Activated CD8-positive, alpha-beta T cell treated with anti-CD3 and anti-CD28 coated beads for 36 hours (primary cell): Measurements from ENCODE around the gene ZNF800. TPM values are rescaled to one million over a fixed set of nuclear protein-coding genes. Genes with fewer than 3 reads are reported as not detected.

Source experiments
- ATAC-seq: fragments of 200-7000 bp; cut with Tn5 transposase; one replicate; pipeline ENCODE4 v1.10.0; 2021; ENCODE audit warnings: mild to moderate bottlenecking, moderate library complexity
- CTCF ChIA-PET: fragments of 350-600 bp; sonication (Branson Sonifier 250); formaldehyde crosslinking; loops from one replicate; lab custom pipeline; 2021; ENCODE audit warnings: antibody characterized with exemption; lab: Charles Lee
- POLR2A ChIA-PET: fragments of 350-600 bp; sonication (Branson Sonifier 250); formaldehyde crosslinking; loops from one replicate; lab custom pipeline; 2021; ENCODE audit warnings: antibody characterized with exemption; lab: Charles Lee
- DNase-seq: peaks from one replicate; pipeline ENCODE4 v3.0.0-alpha.2; 2020
- H3K27ac Mint-ChIP-seq: one replicate; pipeline ENCODE4 v1.8.0; 2021; ENCODE audit warnings: mild to moderate bottlenecking, mixed read lengths
- H3K27me3 Mint-ChIP-seq: one replicate; pipeline ENCODE4 v1.8.0; 2021; ENCODE audit warnings: mixed read lengths
- H3K36me3 Mint-ChIP-seq: one replicate; pipeline ENCODE4 v1.8.0; 2021; ENCODE audit warnings: low read depth, mixed read lengths
- H3K4me1 Mint-ChIP-seq: one replicate; pipeline ENCODE4 v1.8.0; 2021; ENCODE audit warnings: low read depth, mixed read lengths
- H3K4me3 Mint-ChIP-seq: one replicate; pipeline ENCODE4 v1.8.0; 2021; ENCODE audit warnings: mild to moderate bottlenecking, moderate library complexity, mixed read lengths
- H3K9me3 Mint-ChIP-seq: one replicate; pipeline ENCODE4 v1.8.0; 2021; ENCODE audit warnings: mixed read lengths
- CTCF ChIP-seq: fragments of 200-600 bp; IDR thresholded peaks from one replicate; pipeline ENCODE4 v1.8.0; 2022; ENCODE audit warnings: antibody characterized with exemption, mild to moderate bottlenecking
- intact Hi-C: fragments of 100-400 bp; cut with micrococcal nuclease; formaldehyde crosslinking; loops from one replicate; pipeline ENCODE4 v1.10.0; 2022
- total RNA-seq, 2 experiments: library from RNA; stranded (reverse); gene quantifications; one replicate each; pipeline ENCODE4 v1.2.3, GENCODE V29; 2021

Gene ZNF800
- total RNA-seq, 2 experiments from 2014 or later: 29.3 to 31.1 TPM

GRCh38 chr7:127387974-127388373, 4.5 kb downstream of the ZNF800 start:
- CTCF ChIA-PET: interaction anchor here (1.2 kb wide), 1 partner anchor 59 kb away, joined by 4 read pairs; no protein-coding TSS in a partner anchor
- no peak overlapping the region for H3K27ac Mint-ChIP-seq
- peaks cover 50% of the 10 kb centered on the region for H3K36me3 Mint-ChIP-seq
- H3K4me1 Mint-ChIP-seq: peaks cover 50% of the 10 kb centered on the region
- intact Hi-C loops: no loop called here
- no peak for ATAC-seq
- no peaks in the 10 kb centered on the region for H3K27me3 Mint-ChIP-seq
- TF ChIP-seq CTCF: no peak
- POLR2A ChIA-PET: interaction anchor here (0.9 kb wide), 1 partner anchor 28 kb away, joined by 3 read pairs; no protein-coding TSS in a partner anchor
- H3K9me3 Mint-ChIP-seq: no peaks in the 10 kb centered on the region
- no peak overlapping the region for H3K4me3 Mint-ChIP-seq
- no peak for DNase-seq

DNA sequence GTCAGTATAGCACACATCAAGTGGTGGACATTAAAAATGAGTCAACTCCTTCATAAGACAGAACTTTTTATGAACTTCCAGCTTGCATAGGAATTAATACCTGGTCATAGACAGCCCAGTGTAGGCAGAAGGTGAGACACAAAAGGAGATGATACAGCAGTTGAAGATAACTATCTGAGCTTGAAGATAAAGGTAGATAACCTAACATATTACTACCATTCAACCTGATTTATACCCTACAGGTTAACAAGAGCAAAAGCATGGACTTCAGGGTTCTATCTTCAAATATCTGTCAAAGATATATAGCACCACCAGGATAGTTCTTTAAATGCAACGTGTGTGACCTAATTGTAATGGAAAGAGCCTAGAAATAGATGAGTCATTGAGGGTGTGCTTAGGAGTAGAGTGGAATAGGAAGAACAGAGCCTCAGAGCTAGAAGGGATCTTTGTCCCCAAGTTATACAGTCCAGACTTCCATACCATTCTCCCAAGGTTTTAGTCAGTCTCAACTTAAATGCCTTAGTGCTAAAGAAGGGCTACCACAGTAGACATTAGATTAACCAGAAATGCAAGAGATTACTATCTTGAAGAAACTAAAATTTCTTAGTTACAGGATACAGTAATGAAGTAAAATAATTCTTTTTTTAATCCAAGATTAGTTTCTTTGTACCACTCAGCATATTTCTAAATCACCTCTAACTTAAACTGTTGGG, 9.2 kb downstream of the ZNF800 start:
- Mint-ChIP-seq H3K9me3 (no peaks in the 10 kb centered on the region), H3K4me3 (no peak overlapping the region), H3K27ac (peak overlapping the region; percentile 47), H3K27me3 (no peaks in the 10 kb centered on the region), H3K4me1 (peaks cover 68% of the 10 kb centered on the region), H3K36me3 (peaks cover 41% of the 10 kb centered on the region)
- POLR2A ChIA-PET: interaction anchor here (2.6 kb wide), 1 partner anchor 9 kb away, joined by 21 read pairs; the partner anchor contains the start of gene ZNF800
- intact Hi-C loops: no loop called here
- ATAC-seq (peak; percentile 37), DNase-seq (no peak)
- CTCF ChIA-PET: interaction anchor here (0.9 kb wide), 1 partner anchor 35 kb away, joined by 3 read pairs; no protein-coding TSS in a partner anchor
- TF ChIP-seq CTCF: no peak

- Mint-ChIP-seq H3K9me3 (no peaks in the 10 kb centered on the region), H3K36me3 (peaks cover 38% of the 10 kb centered on the region), H3K27ac (peak overlapping the region; percentile 6), H3K27me3 (no peaks in the 10 kb centered on the region), H3K4me3 (no peak overlapping the region), H3K4me1 (peaks cover 70% of the 10 kb centered on the region)
- no peak for TF ChIP-seq CTCF
- CTCF ChIA-PET: no interaction called here
- intact Hi-C loops: no loop called here
- DNase-seq: no peak
- no peak for ATAC-seq
- POLR2A ChIA-PET: interaction anchor here (2.6 kb wide), 1 partner anchor 9 kb away, joined by 21 read pairs; the partner anchor contains the start of gene ZNF800
Observed at GRCh38 chr7:127382301-127383085, 10.0 kb downstream of the ZNF800 start.

DNA sequence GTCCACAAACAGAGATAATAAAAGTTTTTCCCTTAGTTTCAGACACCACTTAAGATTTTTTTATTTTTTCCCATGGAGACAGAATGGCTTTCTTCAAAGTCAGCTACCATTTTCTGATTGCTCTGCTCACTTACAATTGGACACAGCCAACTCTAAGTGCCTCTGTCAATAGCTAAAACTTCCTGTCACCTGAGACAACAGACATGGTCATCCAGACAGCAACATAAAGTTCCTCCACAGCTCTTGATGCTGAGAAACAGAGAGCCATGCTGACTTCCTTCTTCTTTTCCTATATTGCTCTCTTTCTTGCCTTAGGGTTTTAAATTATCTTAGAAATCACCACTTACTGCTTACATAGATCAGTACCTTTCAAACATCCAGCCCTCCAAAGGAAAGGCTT, 12.0 kb downstream of the ZNF800 start:
- H3K27me3 Mint-ChIP-seq: no peaks in the 10 kb centered on the region
- peaks cover 42% of the 10 kb centered on the region for H3K36me3 Mint-ChIP-seq
- DNase-seq (no peak), ATAC-seq (no peak)
- no peak for TF ChIP-seq CTCF
- POLR2A ChIA-PET: interaction anchor here (1.9 kb wide), 1 partner anchor 12 kb away, joined by 14 read pairs; the partner anchor contains the start of gene ZNF800
- H3K4me1 Mint-ChIP-seq: peaks cover 78% of the 10 kb centered on the region
- CTCF ChIA-PET: interaction anchor here (1.0 kb wide), 1 partner anchor 27 kb away, joined by 3 read pairs; no protein-coding TSS in a partner anchor
- H3K27ac Mint-ChIP-seq: no peak overlapping the region
- intact Hi-C loops: no loop called here
- no peaks in the 10 kb centered on the region for H3K9me3 Mint-ChIP-seq
- H3K4me3 Mint-ChIP-seq: no peak overlapping the region
